T-helper 1 cell treated with Interleukin-12 subunit alpha and Interleukin-12 subunit beta and Interleukin-4 antibody, amounts not matched to agents 30 ng/mL and 1 ng/mL, for 36 hours (primary cell): ENCODE results near the gene MAP2K3. TPM values are rescaled to one million over a fixed set of nuclear protein-coding genes. Genes with fewer than 3 reads are reported as not detected.

Experiments used
- intact Hi-C: fragments of 100-400 bp; cut with micrococcal nuclease; formaldehyde crosslinking; loops from one replicate; pipeline ENCODE4 v1.15.1; 2024
- total RNA-seq: library from RNA; stranded (reverse); gene quantifications from 2 replicates; pipeline ENCODE4 v1.2.3, GENCODE V29; 2022

Gene MAP2K3
- total RNA-seq, 1 donor from 2014 or later: 80.7 TPM

DNA sequence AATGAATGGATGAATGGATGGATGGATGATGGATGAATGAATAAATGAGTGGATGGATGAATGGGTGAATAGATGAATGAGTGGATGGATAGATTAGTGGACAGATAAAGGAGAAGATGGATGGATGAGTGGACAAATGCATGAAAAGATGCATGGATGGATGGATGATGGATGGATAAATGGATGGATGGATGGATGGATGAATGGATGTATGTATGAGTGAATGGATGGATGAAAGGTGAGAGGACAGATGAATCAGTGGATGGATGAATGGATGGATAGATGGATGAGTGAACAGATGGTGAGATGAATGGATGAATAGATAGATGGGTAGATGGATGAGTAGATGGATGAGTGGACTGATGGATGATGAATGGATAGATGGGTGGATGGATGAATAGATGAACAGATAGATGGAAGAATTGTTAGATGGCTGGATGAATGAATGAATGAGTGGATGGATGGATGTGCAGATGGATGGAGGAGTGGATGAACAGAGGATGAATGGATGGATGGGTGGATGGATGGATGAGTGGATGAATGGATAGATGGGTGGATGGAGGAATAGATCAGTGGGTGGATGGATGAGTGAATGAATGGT, 77.9 kb downstream of the MAP2K3 start:
- intact Hi-C loops: no loop called here

DNA sequence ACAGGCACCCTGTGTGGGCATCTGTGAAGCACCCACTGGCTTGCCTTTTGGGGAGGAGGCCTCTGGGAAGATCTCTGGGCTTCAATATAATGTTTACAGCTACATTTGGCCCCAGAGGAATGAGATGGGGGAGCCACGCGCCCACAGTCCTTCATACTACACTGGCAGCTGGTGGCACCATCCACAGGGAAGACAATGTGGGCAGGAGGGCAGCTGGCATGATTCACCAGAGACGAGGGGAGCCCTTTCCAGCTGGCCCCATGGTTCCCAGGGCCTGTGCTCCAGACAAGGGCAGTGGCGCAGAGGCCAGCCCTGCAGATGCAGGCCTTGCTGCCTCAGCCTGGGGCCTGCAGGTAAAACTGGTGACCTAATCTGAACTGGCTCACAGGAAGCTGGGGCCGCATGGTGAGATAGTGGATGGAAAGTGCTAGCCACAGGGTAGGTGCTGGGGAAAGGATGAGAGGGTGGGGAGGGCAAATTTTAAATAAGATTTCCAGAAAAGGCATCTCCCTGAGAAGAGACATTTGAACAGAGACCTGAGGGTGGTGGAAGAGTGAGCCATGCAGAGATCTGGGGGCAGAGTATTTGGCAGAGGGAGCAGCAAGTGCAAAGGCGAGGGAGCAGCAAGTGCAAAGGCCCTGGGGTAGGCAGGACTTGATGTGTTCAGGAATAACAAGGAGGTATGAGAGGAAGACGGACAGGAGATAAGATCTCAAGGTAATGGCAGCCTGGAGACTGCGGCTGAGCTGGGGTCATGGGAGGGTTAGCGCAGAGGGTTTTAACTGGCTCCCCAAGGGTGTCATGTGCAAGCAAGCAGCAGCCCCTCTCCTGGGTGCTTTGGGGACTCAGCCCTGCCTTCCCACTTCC, 79.5 kb downstream of the MAP2K3 start:
- intact Hi-C loops: no loop called here

Other genes starting within 250 kb of the MAP2K3 start
- gene USP22, start 241.7 kb upstream of the MAP2K3 start, total RNA-seq: 128 and 139 TPM in 2 replicates
- 14.0 and 17.6 TPM in 2 replicates for gene DHRS7B, start 157.7 kb upstream of the MAP2K3 start, total RNA-seq
- 21.4 and 23.2 TPM in 2 replicates for gene TMEM11, start 70.5 kb upstream of the MAP2K3 start, total RNA-seq
- 3.2 and 3.8 TPM in 2 replicates for gene NATD1, start 31.3 kb upstream of the MAP2K3 start, total RNA-seq
- not detected in 2 replicates for gene KCNJ12, start 91.6 kb downstream of the MAP2K3 start, total RNA-seq